NK-92 treated with Interleukin-12 subunit alpha and Interleukin-12 subunit beta, amount 100 ng/mL, for 24 hours (cell line): ENCODE measurements around the gene WDPCP.
"Not testable (repeated sequence)": the region's sequence is repeated elsewhere in the genome, so short reads cannot be mapped to it uniquely, and the experiment has no call there.

ENCODE experiments used
- DNase-seq: peaks from one replicate; lab custom pipeline; 2025; lab: John Stamatoyannopoulos, UW

The WDPCP gene

DNA sequence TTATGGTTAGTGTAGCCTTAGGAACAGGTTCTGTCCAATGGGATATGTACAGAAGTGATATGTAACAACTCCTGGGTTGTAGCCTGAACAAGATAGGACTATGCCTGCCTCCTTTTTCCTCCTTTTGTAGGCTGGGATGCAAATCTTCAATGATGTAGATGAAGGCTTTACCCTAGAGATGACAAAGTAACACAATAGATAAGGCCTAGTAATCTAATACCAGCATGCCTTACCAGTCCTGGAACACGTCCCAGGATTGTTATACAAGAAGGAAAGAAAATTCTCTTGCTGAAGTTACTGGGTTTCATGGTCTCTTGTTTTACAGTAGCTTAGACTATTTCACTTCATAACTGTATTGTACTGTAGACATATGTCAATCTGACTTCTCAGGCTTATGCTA lies 345.5 kb downstream of the WDPCP start:
- no peak for DNase-seq

DNA sequence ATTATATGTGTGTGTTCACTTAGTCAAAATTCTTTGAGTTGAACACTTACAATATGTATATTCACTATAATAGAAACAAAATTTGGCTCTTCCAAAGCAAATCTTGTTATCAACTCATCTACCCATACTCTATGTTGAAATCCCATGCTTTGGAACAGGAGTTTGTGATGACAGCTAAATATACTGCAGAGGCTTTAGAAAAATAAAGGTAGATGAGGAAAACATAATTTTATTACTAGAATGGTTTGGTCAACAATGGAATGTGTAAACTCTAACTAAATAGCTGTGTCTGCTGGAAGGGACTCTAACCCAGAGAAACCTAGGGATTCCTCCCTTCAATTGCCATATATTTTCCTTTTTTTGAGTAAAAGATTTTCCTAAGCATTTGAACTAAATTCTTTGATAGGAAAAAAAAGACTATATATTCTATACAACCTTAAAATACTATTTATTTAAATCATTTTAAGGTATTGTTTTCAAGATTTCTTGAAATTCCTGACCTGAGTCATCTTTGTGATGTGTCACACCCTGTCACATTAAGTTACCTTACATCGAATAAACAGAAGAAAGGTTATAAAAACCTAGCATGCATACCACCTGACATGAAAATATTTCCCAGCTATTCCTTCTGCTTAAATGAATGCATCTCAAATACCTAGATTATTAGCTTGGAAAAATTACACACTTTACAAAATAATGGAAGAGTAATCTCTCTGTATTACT lies 362.2 kb downstream of the WDPCP start:
- no peak for DNase-seq

DNA sequence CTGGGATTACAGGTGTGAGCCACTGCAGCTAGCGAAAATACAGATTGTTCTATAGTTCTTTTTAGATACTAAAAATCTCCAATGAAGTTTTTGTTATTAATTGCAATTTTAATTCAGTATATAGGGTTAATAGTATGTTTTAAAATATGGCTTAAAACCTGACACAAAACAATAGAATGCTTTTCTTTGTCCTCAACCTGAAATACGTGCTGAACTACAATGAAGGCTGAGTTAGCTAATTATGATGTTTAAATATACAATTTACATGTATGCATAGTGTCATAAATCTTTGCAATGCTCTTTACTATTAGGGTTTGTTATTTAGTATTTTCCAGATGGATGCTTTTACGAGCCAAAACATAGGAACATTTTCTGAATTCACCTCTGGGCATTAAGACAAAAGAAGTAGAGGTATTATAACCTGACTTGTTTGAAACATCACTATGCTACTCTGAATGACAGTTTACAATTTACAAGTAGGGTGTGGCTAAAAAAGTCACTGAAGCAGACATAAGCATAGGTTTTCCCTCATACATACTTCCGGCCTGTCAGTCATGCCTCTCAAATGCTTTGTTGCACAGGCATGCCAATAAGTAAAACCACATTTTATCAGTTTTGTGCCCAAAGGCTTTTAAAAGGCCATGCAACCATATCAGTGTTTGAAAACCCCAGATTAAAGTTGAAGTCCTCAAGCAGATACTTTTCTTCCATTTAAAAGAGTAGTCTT lies 369.3 kb downstream of the WDPCP start:
- no peak for DNase-seq

DNA sequence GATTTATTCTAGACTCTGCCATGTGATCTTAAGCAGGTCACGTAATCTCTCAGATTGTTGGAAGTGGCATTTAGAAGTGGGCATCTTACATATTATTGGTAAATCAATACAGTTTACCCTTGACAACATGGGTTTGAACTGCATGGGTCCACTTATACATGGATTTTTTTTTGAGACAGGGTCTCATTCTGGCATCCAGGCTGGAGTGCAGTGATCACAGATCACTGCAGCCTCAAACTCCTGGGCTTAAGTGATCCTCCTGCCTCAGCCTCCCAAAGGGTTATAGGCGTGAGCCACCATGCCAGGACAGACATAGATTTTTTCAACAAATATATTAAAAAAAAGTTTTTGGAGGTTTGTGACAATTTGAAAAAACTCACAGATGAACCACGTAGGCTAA lies 393.0 kb downstream of the WDPCP start:
- DNase-seq = no peak

GRCh38 chr2:63194175-63194574 lies 394.1 kb downstream of the WDPCP start:
- no peak for DNase-seq

- DNase-seq = no peak
Measured at GRCh38 chr2:63192889-63193774, 395.1 kb downstream of the WDPCP start.

- no peak for DNase-seq
Measured at GRCh38 chr2:63192169-63192888, 395.9 kb downstream of the WDPCP start.

DNA sequence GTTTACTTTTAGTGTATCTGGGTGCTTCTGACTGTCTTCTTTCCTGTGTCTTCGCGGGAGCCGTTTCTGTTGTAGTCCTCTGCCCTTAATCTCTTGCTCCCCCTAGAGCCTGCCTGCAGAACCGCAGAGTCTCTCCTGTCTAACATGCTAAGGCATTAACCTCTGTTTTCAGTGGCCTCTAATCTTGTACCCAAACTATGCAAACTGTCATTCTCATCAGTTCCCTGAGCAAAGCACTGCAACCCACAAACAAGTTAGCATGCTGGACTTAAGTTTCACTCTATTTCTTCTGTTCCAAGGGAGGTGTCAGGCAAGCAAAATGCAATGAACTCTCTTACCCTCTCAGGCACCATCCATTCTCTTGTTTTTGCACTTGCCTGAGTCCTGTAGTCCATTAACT lies 399.3 kb downstream of the WDPCP start:
- peak; percentile 22 for DNase-seq

GRCh38 chr2:63186331-63186730 lies 401.9 kb downstream of the WDPCP start:
- no peak for DNase-seq

GRCh38 chr2:63163161-63163820 lies 425.0 kb downstream of the WDPCP start:
- no peak for DNase-seq

DNA sequence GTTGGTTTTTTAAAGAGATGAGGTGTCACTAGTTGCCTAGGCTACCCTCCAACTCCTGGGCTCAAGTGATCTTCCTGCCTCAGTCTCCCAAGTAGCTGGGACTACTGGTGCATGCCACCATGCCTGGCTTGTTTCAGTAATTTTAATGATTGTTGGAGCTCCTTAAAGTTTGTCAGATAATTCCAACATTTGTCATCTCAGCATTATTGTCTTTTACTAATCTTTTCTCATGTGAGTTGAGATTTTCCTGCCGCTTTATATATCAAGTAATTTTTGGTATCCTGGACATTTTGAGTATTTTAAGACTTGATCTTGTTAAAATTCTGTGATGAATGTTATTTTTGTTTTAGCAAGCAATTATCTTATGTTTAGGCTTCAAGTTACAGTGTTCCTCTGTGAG lies 429.0 kb downstream of the WDPCP start:
- DNase-seq = no peak

DNA sequence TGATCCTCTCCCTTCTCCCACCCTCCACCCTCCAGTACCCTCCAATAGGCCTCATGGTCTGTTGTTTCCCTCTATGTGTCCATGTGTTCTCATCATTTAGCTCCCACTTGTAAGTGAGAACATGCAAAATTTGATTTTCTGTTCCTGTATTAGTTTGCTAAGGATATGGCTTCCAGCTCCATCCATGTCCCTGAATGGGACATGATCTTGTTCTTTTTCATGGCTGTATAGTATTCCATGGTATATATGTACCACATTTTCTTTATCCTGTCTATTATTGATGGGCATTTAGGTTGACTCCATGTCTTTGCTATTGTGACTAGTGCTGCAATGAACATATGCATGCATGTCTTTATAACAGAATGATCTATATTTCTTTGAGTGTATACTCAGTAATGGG lies 451.6 kb downstream of the WDPCP start:
- DNase-seq = not testable (repeated sequence)

DNA sequence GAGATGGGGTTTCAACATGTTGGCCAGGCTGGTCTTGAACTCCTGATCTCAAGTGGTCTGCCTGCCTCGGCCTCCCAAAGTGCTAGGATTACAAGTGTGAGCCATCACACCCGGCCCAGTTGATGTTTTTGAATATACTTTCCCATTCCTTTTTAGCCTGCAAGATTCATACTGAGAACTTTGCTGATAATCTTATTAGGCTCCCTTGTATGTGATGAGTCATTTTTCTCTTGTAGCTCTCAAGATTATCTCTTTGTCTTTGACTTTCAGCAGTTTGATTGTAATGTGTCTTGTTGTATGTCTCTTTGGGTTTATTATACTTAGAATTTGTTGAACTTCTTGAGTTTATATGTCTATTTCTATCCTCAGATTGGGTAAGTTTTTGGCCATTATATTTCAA lies 456.3 kb downstream of the WDPCP start:
- no peak for DNase-seq

DNA sequence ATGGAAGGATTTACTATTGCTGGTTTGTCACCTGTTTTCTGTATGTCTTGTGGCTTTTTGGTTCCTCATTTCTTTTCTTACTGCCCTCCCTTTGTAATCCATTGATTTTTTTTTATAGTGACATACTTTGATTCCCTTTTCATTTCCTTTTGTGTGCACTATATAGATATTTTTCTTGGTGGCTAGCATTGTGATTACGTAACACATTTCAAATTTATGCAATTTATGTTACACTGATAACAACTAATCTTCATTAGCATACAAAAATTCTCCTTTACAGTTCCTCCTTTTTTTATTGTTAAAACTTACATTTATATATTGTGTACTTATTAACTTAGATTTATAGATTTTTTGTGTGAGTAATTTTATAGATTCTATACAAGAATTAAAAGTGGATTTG lies 457.1 kb downstream of the WDPCP start:
- no peak for DNase-seq

GRCh38 chr2:63127594-63127993 lies 460.7 kb downstream of the WDPCP start:
- no peak for DNase-seq

DNA sequence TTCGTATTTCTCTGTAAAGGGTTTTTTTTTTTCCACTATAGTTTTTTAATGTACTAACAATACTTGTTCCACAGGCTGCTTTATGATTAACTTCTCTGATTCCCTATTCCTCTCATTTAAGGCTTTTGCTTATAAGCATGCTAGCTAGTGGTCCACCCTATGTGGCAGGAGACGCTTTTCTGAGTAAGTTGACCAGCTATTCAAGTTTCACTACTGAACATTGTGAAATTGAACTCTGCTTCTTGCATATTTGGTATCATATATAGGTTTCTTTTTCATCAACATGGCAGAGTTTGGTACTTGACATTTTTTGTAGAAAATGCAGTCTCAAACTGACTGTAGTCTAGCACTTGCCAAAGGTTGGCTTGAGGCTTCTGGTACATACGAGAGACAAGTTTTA lies 463.4 kb downstream of the WDPCP start:
- no peak for DNase-seq

DNA sequence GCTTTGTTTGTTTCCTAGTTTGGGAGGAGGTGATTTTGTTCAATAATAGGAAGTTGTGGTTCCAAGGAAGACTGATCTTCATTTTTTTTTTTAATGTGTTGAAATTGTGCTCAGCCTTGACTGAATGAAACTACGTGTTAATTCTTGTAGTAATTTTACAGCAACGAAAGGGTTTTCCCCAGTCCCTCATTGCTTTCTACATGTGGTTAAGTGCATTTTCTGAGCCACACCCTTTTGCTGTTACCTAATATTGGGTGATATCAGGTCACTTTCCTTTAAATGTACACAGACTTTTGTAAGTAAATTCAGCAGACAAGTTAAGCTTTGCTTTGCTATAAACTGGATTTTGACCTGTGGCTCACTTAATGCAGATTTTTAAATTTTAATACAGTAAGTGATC lies 464.1 kb downstream of the WDPCP start:
- no peak for DNase-seq

DNA sequence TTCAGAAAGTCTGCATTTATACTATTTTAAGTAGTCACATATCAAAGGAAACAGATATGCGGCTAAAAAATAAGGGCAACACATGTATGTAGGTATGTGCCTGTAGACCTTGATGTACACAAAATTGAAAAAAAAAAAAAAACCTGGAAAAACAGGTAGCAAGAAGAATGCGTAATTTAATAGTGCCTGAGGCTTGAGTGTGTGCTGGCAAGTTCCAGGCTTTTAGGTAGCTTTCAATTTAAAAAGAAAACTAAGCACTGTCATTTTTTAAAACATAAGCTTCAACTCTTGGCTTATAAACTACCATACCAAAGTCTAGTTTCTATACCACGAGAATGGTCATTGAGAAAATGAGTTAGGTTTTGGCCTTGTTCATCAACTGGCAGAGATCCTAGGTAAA lies 465.4 kb downstream of the WDPCP start:
- no peak for DNase-seq

DNA sequence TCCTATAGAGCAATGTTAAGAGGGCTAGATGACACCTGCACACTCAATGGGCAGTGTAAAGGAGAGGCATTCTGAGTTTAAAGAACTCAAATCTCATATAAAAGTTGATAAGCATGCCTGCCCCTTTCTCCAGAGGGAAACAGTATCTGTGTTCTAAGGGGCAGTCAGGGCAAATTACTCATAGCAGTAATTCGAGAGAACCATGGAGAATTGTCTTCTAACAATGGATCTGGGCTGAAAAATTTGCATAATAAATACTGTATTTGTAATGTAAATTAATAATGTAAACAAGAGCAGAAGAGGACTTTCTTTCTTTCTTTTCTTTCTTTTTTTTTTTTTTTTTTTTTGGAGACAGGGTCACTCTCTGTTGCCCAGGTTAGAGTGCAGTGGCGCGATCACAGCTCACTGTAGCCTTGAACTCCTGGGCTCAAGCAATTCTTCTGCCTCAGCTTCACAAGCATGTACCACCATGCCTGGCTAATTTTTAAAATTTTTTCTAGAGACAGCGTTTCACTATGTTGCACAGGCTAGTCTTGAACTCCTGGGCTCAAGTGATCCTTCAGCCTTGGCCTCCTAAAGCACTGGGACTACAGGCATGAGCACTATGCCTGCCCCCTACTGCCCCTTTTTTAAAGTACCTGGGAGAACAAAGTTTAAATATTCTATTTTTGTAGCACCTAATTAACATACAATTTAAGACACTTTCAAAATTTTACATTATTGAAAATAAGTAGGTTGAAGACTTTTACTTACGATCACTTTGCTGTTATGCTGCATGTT lies 467.0 kb downstream of the WDPCP start:
- no peak for DNase-seq

DNA sequence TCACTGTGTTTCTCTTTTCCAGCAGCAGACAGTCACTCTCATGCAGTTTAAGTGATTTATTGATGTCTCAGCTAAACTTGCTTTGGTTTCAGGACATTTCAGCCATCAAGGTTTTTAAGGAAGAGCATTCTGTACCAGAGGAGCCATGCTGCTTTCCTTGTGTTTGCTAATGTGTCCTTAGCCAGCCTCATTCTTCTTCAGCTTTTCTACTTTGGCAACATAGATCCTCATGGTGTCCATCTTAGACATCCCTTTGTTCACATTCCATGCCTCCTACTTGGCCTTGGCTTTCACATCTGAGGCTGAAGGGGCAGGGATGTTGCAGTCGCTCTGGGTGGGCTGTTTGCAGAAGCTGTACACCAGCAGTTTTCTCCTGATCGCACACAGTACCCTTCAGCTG lies 469.5 kb downstream of the WDPCP start:
- DNase-seq = no peak

GRCh38 chr2:63104482-63104881 lies 483.8 kb downstream of the WDPCP start:
- DNase-seq = no peak
